ENCODE results near the gene IVNS1ABP. TPM values are rescaled to one million over a fixed set of nuclear protein-coding genes. Genes with fewer than 3 reads are reported as not detected.

IVNS1ABP gene
- total RNA-seq, 4 donors from 2014 or later: 20.8 to 39.4 (median 32.8) TPM

- H3K27me3 ChIP-seq: no peaks in the 10 kb centered on the region
- no peak for TF ChIP-seq EP300 (IDR thresholded peaks at IDR 0.05)
- no peak for TF ChIP-seq CTCF (IDR thresholded peaks at IDR 0.05)
- no peak for TF ChIP-seq POLR2AphosphoS5 (IDR thresholded peaks at IDR 0.05)
- H3K4me1 ChIP-seq: no peaks in the 10 kb centered on the region
- no peak overlapping the region for H3K4me3 ChIP-seq
- no peaks in the 10 kb centered on the region for H3K9me3 ChIP-seq
- no peak overlapping the region for H3K27ac ChIP-seq
- ATAC-seq: no peak
- H3K36me3 ChIP-seq: no peaks in the 10 kb centered on the region
- 52 to 72% methylated on average over 3 of the region's 3 CpGs for WGBS, 2 donors (ENCODE audit: low coverage in 1 of 2)
Measured at GRCh38 chr1:185267301-185267700, 49.7 kb downstream of the IVNS1ABP start.

GRCh38 chr1:185265314-185265713 is 51.7 kb downstream of the IVNS1ABP start:
- no peak for TF ChIP-seq POLR2A (IDR thresholded peaks at IDR 0.05)
- no peak for TF ChIP-seq EP300 (IDR thresholded peaks at IDR 0.05)
- no peak for TF ChIP-seq POLR2AphosphoS5 (IDR thresholded peaks at IDR 0.05)
- no peak for TF ChIP-seq CTCF (IDR thresholded peaks at IDR 0.05)
- no peak overlapping the region for H3K27ac ChIP-seq
- WGBS, 2 donors (ENCODE audit: low coverage in 1 of 2): 83 to 92% methylated on average over 3 to 4 of the region's 4 CpGs
- H3K4me1 ChIP-seq: no peaks in the 10 kb centered on the region
- no peaks in the 10 kb centered on the region for H3K9me3 ChIP-seq
- H3K27me3 ChIP-seq: no peaks in the 10 kb centered on the region
- H3K4me3 ChIP-seq: no peak overlapping the region
- H3K36me3 ChIP-seq: no peaks in the 10 kb centered on the region
- ATAC-seq: no peak

DNA sequence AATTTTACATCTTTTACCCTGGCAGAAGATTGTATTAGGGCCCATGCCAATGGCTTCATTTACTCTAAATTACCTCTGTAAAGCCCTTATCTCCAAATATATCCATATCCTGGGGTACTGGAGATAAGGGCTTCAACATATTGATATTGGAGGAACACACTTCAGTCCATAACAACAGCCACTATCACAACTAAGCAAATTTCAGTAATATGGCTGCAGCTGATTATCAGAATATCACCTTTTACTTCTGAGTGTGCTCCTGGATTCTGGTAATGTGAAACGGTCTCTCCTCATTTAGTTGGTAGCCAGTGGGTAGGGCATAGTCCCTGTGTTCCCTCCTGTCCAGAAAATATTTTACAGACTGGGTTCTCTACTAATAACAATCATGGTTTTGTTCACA is 53.3 kb downstream of the IVNS1ABP start:
- 75 to 83% methylated on average over 1 of the region's 1 CpG for WGBS, 2 donors (ENCODE audit: low coverage in 1 of 2)

GRCh38 chr1:185263292-185263691 is 53.8 kb downstream of the IVNS1ABP start:
- Histone ChIP-seq H3K4me3 (no peak overlapping the region), H3K36me3 (no peaks in the 10 kb centered on the region), H3K9me3 (no peaks in the 10 kb centered on the region), H3K4me1 (peaks cover 0 to 7% (median 0%) of the 10 kb centered on the region in 3 donors), H3K27me3 (no peaks in the 10 kb centered on the region), H3K27ac (no peak overlapping the region)
- WGBS, 2 donors (ENCODE audit: low coverage in 1 of 2): 80 to 93% methylated on average over 3 of the region's 3 CpGs
- TF ChIP-seq POLR2AphosphoS5 (IDR thresholded peaks at IDR 0.05): no peak
- TF ChIP-seq EP300 (IDR thresholded peaks at IDR 0.05): no peak
- no peak for TF ChIP-seq POLR2A (IDR thresholded peaks at IDR 0.05)
- no peak for TF ChIP-seq CTCF (IDR thresholded peaks at IDR 0.05)
- no peak for ATAC-seq

More for the DNA sequence above, 53.3 kb downstream of the IVNS1ABP start:
- Histone ChIP-seq H3K9me3 (no peaks in the 10 kb centered on the region), H3K27ac (no peak overlapping the region), H3K27me3 (no peaks in the 10 kb centered on the region), H3K4me3 (no peak overlapping the region), H3K36me3 (no peaks in the 10 kb centered on the region), H3K4me1 (peaks cover 0 to 7% (median 0%) of the 10 kb centered on the region in 3 donors)
- no peak for TF ChIP-seq CTCF (IDR thresholded peaks at IDR 0.05)
- TF ChIP-seq EP300 (IDR thresholded peaks at IDR 0.05): no peak
- TF ChIP-seq POLR2AphosphoS5 (IDR thresholded peaks at IDR 0.05): no peak
- no peak for TF ChIP-seq POLR2A (IDR thresholded peaks at IDR 0.05)
- ATAC-seq: no peak

GRCh38 chr1:185262151-185262550 is 54.9 kb downstream of the IVNS1ABP start:
- TF ChIP-seq EP300 (IDR thresholded peaks at IDR 0.05): no peak
- TF ChIP-seq POLR2A (IDR thresholded peaks at IDR 0.05): no peak
- TF ChIP-seq POLR2AphosphoS5 (IDR thresholded peaks at IDR 0.05): no peak
- no peak for TF ChIP-seq CTCF (IDR thresholded peaks at IDR 0.05)
- WGBS, 2 donors (ENCODE audit: low coverage in 1 of 2): 100% methylated on average over 1 of the region's 1 CpG
- Histone ChIP-seq H3K4me1 (peaks cover 0 to 7% (median 0%) of the 10 kb centered on the region in 3 donors), H3K4me3 (no peak overlapping the region), H3K27ac (no peak overlapping the region), H3K27me3 (no peaks in the 10 kb centered on the region), H3K36me3 (no peaks in the 10 kb centered on the region), H3K9me3 (no peaks in the 10 kb centered on the region)
- no peak for ATAC-seq

Measured in gastroesophageal sphincter (tissue), 4 donors.